HG02938 (cell line): ENCODE data around the gene FAM124B.
"Not testable (repeated sequence)": the region's sequence is repeated elsewhere in the genome, so short reads cannot be mapped to it uniquely, and the experiment has no call there.

Experiments
- ATAC-seq: cut with Tn5 transposase; IDR thresholded peaks from one replicate; pipeline ENCODE4 v1.9.1; 2021; ENCODE audit warnings: mild to moderate bottlenecking, moderate library complexity; ENCODE audit not compliant: unreplicated experiment

Gene FAM124B

GRCh38 chr2:224382280-224382647, 19.6 kb downstream of the FAM124B start:
- not testable (repeated sequence) for ATAC-seq

GRCh38 chr2:224381521-224382279, 20.2 kb downstream of the FAM124B start:
- ATAC-seq = no peak

- no peak for ATAC-seq
Observed at GRCh38 chr2:224379986-224380385, 21.9 kb downstream of the FAM124B start.

GRCh38 chr2:224379172-224379571, 22.7 kb downstream of the FAM124B start:
- no peak for ATAC-seq

GRCh38 chr2:224378701-224379097, 23.2 kb downstream of the FAM124B start:
- ATAC-seq = no peak

DNA sequence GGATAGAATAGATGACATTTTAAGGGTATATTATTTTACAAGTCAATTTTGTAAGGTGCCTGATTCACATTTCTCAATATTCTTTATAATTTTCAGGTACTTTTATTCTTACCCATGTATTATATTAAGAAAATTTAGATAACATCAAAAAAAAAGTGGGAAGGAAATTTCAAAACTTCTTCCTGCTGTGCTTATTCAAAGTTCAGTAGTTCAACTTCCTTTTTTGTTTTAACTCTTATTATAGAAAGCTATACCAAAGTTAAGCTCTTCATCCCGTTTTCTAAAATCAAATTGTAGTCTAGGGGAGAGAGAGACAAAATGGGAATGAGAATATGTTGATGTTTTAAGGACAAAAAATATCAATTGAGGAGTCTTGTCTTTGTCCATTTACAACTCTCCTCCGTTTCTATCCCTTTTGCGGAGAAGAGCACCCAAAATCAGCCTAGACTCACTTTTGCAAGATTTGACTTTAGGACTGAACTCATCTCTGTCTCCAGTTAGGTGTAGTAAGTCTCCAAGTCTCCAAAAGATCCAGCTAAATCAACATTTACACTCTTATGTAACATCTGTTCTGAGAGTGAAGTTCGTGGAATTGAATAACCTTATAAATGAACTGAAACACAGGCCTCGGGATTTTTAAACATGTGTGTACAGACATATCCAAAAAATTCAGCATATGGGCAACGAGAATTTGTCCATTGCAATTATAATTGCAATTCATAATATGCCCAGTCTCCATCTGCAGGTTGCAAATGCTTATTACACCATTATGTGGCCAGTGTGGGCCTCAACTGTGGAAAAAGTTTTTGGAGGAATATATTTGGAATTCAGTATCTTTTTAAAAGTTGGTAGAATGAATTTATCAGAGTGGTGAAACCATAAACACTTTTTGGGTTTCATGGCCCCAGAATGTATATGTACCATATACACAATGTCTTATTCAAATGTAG, 23.9 kb downstream of the FAM124B start:
- ATAC-seq = no peak

- ATAC-seq = no peak
Observed at GRCh38 chr2:224372641-224373040, 29.3 kb downstream of the FAM124B start.

- no peak for ATAC-seq
Observed at GRCh38 chr2:224369028-224369632, 32.8 kb downstream of the FAM124B start.

DNA sequence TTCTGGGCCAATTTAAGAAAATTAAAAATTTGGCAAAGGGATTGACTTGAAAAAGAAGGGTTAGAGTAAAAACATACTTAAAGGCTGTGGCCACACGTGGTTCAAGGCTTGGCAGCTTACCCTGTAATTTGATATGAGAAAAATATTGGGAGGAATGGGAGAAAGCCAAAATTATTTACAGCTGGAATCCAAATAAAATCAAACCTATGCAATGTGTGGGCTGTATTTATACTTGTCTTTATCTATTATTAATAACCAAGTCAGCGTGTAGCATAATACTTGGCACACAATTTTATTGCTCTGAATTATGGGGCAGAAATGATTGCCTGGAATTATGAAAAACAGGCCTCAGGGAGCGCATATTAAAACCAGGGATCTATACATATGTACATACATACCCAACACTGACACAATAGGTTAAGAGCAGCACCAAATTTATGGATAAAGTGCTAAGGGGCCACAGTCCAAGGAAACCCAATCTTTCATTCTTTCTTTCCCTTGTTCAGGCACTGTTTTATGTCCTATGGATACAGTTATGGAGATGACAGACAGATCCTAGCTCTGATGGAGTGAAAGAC, 35.6 kb downstream of the FAM124B start:
- no peak for ATAC-seq

- ATAC-seq = no peak
Observed at GRCh38 chr2:224365331-224365730, 36.6 kb downstream of the FAM124B start.

DNA sequence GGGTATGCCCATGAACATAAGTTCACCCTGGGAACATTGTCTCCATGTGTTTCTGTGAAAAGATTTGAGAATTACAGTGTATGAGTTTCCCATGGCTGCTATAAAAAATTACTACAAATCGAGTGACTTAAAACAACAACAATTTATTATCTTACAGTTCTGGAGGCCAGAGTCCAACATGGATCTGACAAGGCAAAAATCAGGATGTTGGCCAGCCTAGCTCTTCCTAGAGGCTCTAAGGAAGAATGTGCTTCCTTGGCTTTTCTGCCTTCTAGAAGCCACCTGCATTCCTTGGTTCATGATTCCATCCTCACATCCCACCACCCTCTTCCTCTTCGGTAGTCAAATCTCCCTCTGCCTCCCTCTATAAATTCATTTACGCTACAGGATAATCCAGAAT, 38.6 kb downstream of the FAM124B start:
- ATAC-seq = no peak

- no peak for ATAC-seq
Observed at GRCh38 chr2:224362094-224362493, 39.8 kb downstream of the FAM124B start.

DNA sequence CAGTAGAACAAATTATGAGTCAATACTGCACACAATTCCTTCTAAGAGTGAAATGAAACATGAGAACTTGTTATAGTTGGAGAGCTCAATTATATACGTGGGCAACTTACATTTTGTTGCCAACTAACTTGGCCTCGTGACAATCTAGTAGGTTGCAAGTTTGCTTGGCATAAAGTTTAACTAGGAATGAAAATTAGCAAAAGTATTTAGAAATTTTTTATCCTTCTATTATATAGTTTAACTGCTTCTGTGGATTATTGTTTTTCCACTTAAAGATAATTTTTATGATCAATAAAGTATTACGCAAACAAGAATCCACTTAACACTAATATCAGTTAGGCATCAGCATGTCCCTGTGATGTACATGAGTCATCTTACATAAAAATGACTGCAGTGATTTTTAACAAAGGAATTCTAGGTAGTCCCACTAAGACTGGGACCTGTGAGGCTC, 41.1 kb downstream of the FAM124B start:
- no peak for ATAC-seq

DNA sequence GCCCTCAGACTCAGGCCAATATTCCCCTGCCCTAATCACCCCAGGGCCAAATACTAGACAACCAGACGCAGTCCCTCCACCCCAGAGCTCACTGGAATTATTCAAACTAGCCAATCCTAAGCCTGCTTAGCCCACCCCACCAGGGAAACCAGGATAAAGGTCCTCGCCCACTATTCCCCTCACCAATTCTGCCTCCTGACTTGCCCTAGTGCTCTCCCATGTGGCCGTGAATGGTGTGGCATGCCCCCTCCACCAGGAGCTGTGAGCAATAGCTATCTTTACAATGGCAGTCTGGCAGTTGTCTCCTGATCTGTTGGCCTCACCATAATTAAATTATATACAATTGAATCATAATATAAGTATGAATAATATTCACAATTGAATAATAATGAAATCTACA, 42.3 kb downstream of the FAM124B start:
- no peak for ATAC-seq

GRCh38 chr2:224357098-224357901, 44.6 kb downstream of the FAM124B start:
- ATAC-seq = peak; percentile 91

GRCh38 chr2:224354632-224355211, 47.2 kb downstream of the FAM124B start:
- no peak for ATAC-seq

GRCh38 chr2:224350703-224351102, 51.2 kb downstream of the FAM124B start:
- no peak for ATAC-seq

DNA sequence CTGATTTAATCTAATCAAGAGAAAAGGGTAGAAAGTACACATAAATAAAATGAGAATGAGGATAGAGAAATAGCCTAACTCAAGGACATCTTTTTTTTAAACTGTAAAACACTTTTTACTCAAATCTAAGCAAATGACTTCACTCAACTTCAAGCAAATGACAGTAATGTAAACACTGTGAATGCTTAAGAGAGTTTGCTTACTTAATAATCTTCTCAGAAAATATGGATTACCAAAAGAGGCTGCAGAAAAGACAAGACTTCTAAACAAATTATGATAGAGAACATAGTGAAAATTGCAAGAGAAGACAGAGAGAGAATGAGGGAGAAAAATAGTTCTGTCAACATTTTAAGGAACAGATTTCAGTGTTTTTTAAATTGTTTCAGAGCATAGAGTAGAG, 52.5 kb downstream of the FAM124B start:
- no peak for ATAC-seq

DNA sequence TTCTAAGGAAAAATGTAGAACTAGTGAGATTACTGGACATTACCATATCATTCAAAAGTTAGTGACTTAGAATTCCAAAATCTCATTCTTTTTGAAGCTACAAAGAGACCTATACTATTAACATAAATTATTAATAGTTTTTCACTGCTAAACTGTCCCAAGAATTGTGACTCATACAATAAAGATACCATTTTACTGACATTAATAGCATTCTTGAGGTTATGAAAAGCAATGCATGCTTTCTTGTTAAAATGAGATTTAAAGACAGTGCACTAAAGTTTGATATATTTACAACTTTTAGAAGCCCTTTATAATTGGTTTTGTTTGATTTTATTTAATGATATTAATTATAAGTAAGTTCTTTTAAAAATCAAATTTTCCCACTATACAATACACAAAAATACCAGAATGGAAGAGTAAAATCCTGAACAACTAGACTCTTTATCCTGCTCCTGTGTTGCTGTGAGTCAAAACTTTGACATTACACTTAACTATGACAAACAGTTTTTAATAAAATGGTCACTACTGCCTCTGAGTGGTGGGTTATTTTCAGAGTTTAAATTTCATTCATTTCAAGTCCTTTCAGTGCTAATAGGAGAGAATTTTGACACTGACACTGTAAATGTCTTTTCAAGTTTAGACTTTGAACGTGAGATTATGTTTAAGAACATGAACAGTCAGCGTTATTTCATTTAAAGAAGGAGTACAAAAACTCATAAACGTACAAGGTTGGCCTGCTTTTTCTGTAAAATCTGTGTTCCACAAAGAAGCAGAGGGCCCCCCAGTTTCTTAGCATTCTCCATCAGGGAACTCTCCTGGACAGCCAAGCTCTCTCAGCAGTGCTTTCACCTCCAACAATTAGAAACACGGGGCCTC, 54.5 kb downstream of the FAM124B start:
- ATAC-seq = no peak
